Muscle layer of duodenum (tissue), 2 donors: ENCODE data around the gene C9orf78.

Experiments
- H3K27ac ChIP-seq: one replicate; pipeline ENCODE4 v1.7.0; 2013; ENCODE audit warnings: mild to moderate bottlenecking, low read length
- H3K27me3 ChIP-seq: one replicate; pipeline ENCODE4 v1.7.0; 2013; ENCODE audit warnings: low read depth, mild to moderate bottlenecking, control low read depth, low read length
- H3K36me3 ChIP-seq, 2 donors: one replicate each; pipeline ENCODE4 v1.7.0; 2013; ENCODE audit warnings: low read length in 2 of 2, control low read depth in 1 of 2, mild to moderate bottlenecking in 1 of 2; ENCODE audit not compliant: insufficient read depth in 2 of 2, control insufficient read depth in 1 of 2
- H3K4me1 ChIP-seq, 2 donors: one replicate each; pipeline ENCODE4 v1.7.0; 2013; ENCODE audit warnings: low read length in 2 of 2, mild to moderate bottlenecking in 2 of 2, control low read depth in 1 of 2, moderate library complexity in 1 of 2; ENCODE audit not compliant: insufficient read depth in 2 of 2, control insufficient read depth in 1 of 2
- H3K4me3 ChIP-seq, 2 donors: one replicate each; pipeline ENCODE4 v1.7.0; 2013; ENCODE audit warnings: low read length in 2 of 2, low read depth in 1 of 2, mild to moderate bottlenecking in 1 of 2
- H3K9me3 ChIP-seq, 2 donors: one replicate each; pipeline ENCODE4 v1.7.0; 2013; ENCODE audit warnings: low read length in 2 of 2, control low read depth in 1 of 2, mild to moderate bottlenecking in 1 of 2; ENCODE audit not compliant: control insufficient read depth in 1 of 2
- donor health status: healthy.

Gene C9orf78

DNA sequence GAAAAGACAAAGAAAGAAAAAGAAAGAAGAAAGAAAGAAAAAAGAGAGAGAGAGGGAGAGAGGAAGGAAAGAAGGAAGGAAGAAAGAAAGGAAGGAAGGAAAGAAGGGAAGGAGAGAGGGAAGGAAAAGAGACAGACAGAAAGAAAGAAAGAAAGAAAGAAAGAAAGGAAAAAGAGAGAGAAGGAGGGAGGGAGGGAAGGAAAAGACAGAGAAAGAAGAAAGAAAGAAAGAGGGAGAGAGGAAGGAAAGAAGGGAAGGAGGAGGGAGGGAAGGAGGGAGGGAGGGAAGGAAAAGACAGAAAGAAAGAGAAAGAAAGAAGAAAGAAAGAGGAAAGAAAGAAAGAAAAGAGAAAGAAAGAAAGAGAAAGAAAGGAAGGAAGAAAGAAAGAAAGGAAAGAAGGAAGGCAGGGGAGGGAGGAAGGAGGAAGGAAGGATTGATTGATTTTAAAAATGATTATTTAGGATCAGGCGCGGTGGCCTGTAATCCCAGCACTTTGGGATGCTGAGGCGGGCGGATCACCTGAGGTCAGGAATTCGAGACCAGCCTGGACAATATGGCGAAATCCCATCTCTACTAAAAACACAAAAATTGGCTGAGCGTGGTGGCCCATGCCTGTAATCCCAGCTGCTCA lies 55.4 kb downstream of the C9orf78 start:
- H3K36me3 ChIP-seq: no peaks in the 10 kb centered on the region

GRCh38 chr9:129778469-129778868 lies 56.6 kb downstream of the C9orf78 start:
- H3K9me3 ChIP-seq: no peaks in the 10 kb centered on the region
- no peaks in the 10 kb centered on the region for H3K27me3 ChIP-seq
- H3K27ac ChIP-seq: no peak overlapping the region
- no peak overlapping the region for H3K4me3 ChIP-seq
- H3K4me1 ChIP-seq: peaks cover 5 to 12% of the 10 kb centered on the region in 2 donors
- no peaks in the 10 kb centered on the region for H3K36me3 ChIP-seq

More for the DNA sequence above, 55.4 kb downstream of the C9orf78 start:
- H3K4me1 ChIP-seq: peaks cover 5 to 15% of the 10 kb centered on the region in 2 donors
- H3K9me3 ChIP-seq: no peaks in the 10 kb centered on the region
- no peak overlapping the region for H3K27ac ChIP-seq
- H3K4me3 ChIP-seq: no peak overlapping the region
- no peaks in the 10 kb centered on the region for H3K27me3 ChIP-seq

- Histone ChIP-seq H3K9me3 (no peaks in the 10 kb centered on the region), H3K27ac (peak overlapping the region; percentile 2), H3K27me3 (no peaks in the 10 kb centered on the region), H3K4me3 (no peak overlapping the region), H3K36me3 (no peaks in the 10 kb centered on the region), H3K4me1 (peaks cover 5 to 12% of the 10 kb centered on the region in 2 donors)
Measured at GRCh38 chr9:129777769-129778130, 57.3 kb downstream of the C9orf78 start.
